Chondrocyte (in vitro differentiated cells): ENCODE data around the gene DRAM1. TPM values are rescaled to one million over a fixed set of nuclear protein-coding genes. Genes with fewer than 3 reads are reported as not detected.
A peak's percentile ranks its signal among the peaks of the same experiment; 100 is the strongest.

ENCODE experiments used
- DNase-seq: peaks from one replicate; pipeline ENCODE4 v3.0.0; 2021; ENCODE audit warnings: mixed read lengths, low spot score
- H3K27ac Mint-ChIP-seq: one replicate; pipeline ENCODE4 v1.8.0; 2021; ENCODE audit warnings: mild to moderate bottlenecking, moderate library complexity, mixed read lengths; ENCODE audit not compliant: unreplicated experiment
- H3K27me3 Mint-ChIP-seq: 2 replicates; pipeline ENCODE4 v1.8.0; 2021; ENCODE audit warnings: low read depth, mixed read lengths
- H3K36me3 Mint-ChIP-seq: 2 replicates; pipeline ENCODE4 v1.8.0; 2021; ENCODE audit warnings: low read depth, mixed read lengths
- H3K4me1 Mint-ChIP-seq: 2 replicates; pipeline ENCODE4 v1.8.0; 2021; ENCODE audit warnings: low read depth, mild to moderate bottlenecking, mixed read lengths
- H3K4me3 Mint-ChIP-seq: one replicate; pipeline ENCODE4 v1.8.0; 2021; ENCODE audit warnings: mild to moderate bottlenecking, moderate library complexity, mixed read lengths; ENCODE audit not compliant: unreplicated experiment
- H3K9me3 Mint-ChIP-seq: 2 replicates; pipeline ENCODE4 v1.8.0; 2021; ENCODE audit warnings: low read depth, mixed read lengths
- total RNA-seq: library from RNA; stranded (reverse); gene quantifications from 3 replicates; pipeline ENCODE4 v1.2.1, GENCODE V29; 2021
- TF ChIP-seq, protein P1 (sequence below): fragments of 200-600 bp; sonication (generic); IDR thresholded peaks from 2 replicates; pipeline ENCODE4 v1.5.0; 2021; ENCODE audit warnings: antibody characterized with exemption, mild to moderate bottlenecking, moderate library complexity

DRAM1 gene
- total RNA-seq, 1 donor from 2014 or later = 11.6 TPM

DNA sequence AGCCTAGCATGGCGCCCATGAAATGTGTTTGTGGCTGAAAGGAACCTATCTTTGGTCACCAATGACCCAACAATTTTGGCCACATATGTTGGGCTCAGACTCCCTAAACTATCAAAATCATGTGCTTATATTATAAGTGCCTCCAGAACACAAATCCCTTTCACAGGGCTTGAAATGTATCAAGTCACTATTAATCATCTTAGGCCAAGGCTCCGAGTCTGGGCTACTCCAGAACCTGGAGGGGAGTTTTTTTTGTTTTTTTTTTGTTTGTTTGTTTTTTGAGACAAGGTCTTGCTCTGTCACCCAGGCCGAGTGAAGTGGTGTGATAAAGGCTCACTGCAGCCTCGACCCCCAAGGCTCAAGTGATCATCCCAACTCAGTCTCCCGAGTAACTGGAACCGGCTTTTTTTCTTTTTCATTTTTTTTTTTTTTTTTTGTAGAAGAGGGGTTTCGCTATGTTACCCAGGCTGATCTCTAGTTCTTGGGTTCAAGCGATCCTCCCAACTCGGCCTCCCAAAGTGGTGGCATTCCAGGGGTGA lies 989 bp upstream of the DRAM1 start:
- no peaks in the 10 kb centered on the region for H3K9me3 Mint-ChIP-seq
- H3K36me3 Mint-ChIP-seq = peaks cover 1% of the 10 kb centered on the region
- peak overlapping the region; percentile 93 for H3K4me3 Mint-ChIP-seq
- H3K27me3 Mint-ChIP-seq = no peaks in the 10 kb centered on the region
- peaks cover 19% of the 10 kb centered on the region for H3K4me1 Mint-ChIP-seq
- H3K27ac Mint-ChIP-seq = peak overlapping the region; percentile 86
- TF ChIP-seq, protein P1, sequence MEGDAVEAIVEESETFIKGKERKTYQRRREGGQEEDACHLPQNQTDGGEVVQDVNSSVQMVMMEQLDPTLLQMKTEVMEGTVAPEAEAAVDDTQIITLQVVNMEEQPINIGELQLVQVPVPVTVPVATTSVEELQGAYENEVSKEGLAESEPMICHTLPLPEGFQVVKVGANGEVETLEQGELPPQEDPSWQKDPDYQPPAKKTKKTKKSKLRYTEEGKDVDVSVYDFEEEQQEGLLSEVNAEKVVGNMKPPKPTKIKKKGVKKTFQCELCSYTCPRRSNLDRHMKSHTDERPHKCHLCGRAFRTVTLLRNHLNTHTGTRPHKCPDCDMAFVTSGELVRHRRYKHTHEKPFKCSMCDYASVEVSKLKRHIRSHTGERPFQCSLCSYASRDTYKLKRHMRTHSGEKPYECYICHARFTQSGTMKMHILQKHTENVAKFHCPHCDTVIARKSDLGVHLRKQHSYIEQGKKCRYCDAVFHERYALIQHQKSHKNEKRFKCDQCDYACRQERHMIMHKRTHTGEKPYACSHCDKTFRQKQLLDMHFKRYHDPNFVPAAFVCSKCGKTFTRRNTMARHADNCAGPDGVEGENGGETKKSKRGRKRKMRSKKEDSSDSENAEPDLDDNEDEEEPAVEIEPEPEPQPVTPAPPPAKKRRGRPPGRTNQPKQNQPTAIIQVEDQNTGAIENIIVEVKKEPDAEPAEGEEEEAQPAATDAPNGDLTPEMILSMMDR = no peak
- DNase-seq = no peak

DNA sequence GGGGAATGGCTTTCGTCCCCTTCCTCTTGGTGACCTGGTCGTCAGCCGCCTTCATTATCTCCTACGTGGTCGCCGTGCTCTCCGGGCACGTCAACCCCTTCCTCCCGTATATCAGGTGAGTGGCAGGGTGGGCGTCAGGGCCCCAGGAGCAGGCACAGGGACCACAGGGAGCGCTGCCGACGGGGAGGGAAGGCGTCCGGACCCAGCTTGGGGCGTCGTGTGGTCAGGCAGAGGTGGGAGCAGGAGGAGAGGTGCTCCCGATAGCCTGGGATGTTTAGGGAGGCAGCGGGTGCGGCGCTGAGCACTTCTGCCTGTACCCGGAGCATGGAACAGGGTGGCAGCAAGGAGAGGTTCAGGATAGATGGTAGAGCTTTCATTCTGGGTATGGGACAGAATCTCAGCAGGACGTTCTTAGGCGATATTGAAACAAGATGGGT lies 444 bp downstream of the DRAM1 start:
- TF ChIP-seq, protein P1 = no peak
- H3K27ac Mint-ChIP-seq = peak overlapping the region; percentile 95
- no peaks in the 10 kb centered on the region for H3K27me3 Mint-ChIP-seq
- peak overlapping the region; percentile 93 for H3K4me3 Mint-ChIP-seq
- H3K36me3 Mint-ChIP-seq = peaks cover 1% of the 10 kb centered on the region
- H3K9me3 Mint-ChIP-seq = no peaks in the 10 kb centered on the region
- H3K4me1 Mint-ChIP-seq = peaks cover 19% of the 10 kb centered on the region
- no peak for DNase-seq

DNA sequence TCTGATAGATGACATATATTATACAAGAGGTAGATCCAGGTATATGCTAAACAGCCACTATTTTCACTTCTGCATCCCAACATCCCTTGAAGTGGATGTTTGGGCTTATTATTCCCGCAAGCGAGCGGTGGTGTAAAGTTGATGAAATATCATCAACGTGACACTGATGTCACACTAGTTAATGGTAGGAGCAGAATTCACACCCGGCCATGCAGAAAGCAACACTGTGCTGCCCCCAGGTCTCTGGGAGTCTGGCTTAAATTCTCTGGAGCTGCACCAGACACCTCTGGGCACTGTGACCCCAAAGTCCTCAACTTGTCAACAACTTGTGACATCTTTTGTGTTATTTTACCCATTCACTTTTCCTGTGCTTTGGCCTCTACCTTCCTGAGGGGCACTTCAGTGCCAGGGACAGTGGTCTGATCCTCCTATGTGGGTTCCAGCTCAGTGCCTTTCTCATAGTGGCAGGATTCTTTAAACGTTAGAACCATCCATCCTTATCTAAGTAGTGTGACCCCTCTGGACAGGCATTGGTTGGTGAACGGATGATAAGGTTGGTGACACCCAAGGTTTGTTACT lies 952 bp downstream of the DRAM1 start:
- Mint-ChIP-seq H3K4me1 (peaks cover 19% of the 10 kb centered on the region), H3K27me3 (no peaks in the 10 kb centered on the region), H3K9me3 (no peaks in the 10 kb centered on the region), H3K4me3 (peak overlapping the region; percentile 93), H3K36me3 (peaks cover 4% of the 10 kb centered on the region), H3K27ac (peak overlapping the region; percentile 95)
- TF ChIP-seq, protein P1 = no peak
- no peak for DNase-seq

DNA sequence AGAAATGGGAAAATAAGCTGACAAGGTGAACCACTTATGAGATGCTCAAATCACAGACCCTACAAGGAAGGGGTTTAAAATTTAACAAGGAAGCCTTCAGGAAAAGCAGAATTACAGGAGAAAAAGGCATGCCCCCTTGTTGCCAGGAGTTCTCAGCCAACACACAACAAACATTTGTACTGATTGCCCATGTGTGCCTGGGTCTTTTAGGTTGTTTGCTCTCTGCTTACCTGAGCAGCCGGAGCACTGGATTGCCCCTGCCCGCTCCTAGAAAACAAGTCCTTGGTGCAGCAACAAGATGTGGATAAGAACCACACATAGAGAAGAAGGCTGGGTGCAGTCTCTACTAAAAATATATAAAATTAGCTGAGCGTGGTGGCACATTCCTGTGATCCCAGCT lies 3.4 kb downstream of the DRAM1 start:
- no peak for DNase-seq
- Mint-ChIP-seq H3K36me3 (peaks cover 4% of the 10 kb centered on the region), H3K4me3 (no peak overlapping the region), H3K9me3 (no peaks in the 10 kb centered on the region), H3K27me3 (no peaks in the 10 kb centered on the region), H3K4me1 (peaks cover 15% of the 10 kb centered on the region), H3K27ac (no peak overlapping the region)
- TF ChIP-seq, protein P1 = no peak

DNA sequence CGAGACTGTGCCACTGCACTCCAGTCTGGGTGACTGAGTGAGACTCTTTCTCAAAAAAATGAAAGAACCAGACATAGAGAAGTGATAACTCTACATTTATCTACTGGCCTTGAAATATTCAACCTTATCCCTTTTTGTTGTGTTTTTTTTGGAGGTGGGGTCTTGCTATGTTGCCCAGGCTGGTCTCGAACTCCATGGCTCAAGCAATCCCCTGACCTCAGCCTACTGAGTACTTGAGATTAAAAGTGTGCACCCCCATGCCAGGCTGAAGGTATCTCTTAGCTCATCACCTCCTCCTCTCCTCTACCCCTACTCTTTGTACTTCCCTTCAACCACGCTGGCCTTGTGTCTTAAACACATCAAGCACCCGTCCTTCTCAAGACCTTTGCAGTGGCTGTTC lies 3.8 kb downstream of the DRAM1 start:
- TF ChIP-seq, protein P1 = no peak
- Mint-ChIP-seq H3K27ac (no peak overlapping the region), H3K27me3 (no peaks in the 10 kb centered on the region), H3K4me3 (no peak overlapping the region), H3K36me3 (peaks cover 4% of the 10 kb centered on the region), H3K4me1 (peaks cover 13% of the 10 kb centered on the region), H3K9me3 (no peaks in the 10 kb centered on the region)
- no peak for DNase-seq
